GM13976 (cell line): ENCODE data around the gene SAYSD1.

Experiments
- DNase-seq: peaks from one replicate; pipeline ENCODE4 v3.0.0; 2012; ENCODE audit warnings: low spot score
- in situ Hi-C: fragments of 300-500 bp; cut with MboI; formaldehyde crosslinking; loops from one replicate; pipeline ENCODE4 v1.12.0; 2022; ENCODE audit warnings: low sequenced_read_pairs, mixed read lengths, inconsistent platforms; ENCODE audit not compliant: unreplicated experiment
- TF ChIP-seq, protein P1 (sequence below): IDR thresholded peaks from 2 replicates; pipeline ENCODE4 v1.5.1; 2012; ENCODE audit warnings: borderline replicate concordance, mild to moderate bottlenecking; ENCODE audit not compliant: insufficient read depth; ENCODE audit errors: extremely low read depth, missing control alignments, control extremely low read depth

The SAYSD1 gene

DNA sequence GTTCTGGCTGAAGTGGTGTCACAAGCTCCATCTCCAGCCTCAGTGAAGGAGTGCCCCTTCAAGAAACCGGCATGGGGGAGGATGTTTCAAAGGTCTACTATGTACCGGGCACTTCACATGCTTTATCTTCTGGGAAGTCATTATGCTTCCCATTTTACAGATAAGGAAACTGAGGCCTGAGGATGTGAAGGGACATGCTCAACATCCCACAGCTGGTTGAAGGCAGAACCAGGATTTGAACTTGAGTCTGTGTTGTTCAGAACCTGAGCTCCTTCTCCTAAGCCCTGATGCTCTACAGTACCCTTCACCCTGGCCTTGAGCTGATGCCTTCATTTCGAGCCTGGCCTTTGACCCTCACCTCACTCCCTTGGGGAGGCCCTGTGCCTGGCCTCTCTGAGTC, 53.4 kb downstream of the SAYSD1 start:
- in situ Hi-C loops = no loop called here
- no peak for DNase-seq
- TF ChIP-seq, protein P1, sequence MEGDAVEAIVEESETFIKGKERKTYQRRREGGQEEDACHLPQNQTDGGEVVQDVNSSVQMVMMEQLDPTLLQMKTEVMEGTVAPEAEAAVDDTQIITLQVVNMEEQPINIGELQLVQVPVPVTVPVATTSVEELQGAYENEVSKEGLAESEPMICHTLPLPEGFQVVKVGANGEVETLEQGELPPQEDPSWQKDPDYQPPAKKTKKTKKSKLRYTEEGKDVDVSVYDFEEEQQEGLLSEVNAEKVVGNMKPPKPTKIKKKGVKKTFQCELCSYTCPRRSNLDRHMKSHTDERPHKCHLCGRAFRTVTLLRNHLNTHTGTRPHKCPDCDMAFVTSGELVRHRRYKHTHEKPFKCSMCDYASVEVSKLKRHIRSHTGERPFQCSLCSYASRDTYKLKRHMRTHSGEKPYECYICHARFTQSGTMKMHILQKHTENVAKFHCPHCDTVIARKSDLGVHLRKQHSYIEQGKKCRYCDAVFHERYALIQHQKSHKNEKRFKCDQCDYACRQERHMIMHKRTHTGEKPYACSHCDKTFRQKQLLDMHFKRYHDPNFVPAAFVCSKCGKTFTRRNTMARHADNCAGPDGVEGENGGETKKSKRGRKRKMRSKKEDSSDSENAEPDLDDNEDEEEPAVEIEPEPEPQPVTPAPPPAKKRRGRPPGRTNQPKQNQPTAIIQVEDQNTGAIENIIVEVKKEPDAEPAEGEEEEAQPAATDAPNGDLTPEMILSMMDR = no peak

DNA sequence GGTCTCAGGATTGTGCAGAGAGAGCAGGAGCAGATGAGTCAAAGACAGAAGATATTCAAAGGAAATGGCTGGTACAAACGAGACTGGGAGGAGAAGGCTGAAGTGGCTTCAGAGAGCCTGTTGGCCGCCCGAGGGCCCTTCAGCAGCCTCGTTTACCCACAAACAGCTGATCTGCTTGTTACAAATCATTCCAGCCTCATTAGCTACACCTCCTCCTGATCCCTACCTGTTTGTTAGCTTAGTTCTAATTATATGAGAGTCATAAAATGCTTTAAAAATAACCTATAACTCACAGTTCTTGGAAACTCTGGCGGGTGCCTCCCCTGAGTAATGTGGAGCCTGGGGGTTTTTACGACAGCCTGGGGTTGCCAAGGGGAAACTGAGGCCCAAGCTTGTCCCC, 53.8 kb downstream of the SAYSD1 start:
- TF ChIP-seq, protein P1 = no peak
- no peak for DNase-seq
- in situ Hi-C loops = no loop called here

DNA sequence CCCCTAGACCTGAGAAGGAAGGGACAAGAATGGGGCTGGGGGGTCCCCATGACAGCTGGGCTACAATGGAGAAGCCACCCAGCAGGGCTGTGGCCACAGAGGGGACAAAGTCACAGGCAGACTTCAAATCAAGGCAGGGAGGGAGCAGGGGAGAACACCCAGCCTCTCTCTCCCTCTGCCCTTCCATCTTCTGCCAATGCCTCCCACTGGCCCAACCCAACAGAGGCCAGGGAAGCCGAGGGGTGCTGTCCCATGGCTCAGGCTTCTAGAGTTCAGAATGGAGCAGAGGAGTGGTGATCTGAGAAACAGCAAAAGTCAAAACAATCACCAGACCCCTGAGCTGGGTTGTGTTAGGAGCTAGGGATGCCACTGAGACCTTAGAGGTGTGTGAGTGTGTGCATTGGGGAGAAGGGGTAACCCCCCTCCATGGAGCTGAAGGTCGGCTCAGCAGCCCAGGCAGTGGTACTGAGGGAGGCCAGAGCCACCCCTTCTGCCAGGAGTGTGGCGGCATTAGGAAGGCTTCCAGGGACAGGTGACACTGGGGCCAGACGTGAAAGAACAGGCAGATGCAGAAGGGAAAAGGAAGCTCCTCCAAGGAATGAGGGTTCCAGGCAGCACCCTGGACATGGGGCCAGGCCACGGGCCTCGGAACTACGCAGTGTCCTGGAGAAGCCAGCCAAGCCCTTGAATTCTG, 54.4 kb downstream of the SAYSD1 start:
- in situ Hi-C loops = no loop called here
- TF ChIP-seq, protein P1 = no peak
- no peak for DNase-seq

DNA sequence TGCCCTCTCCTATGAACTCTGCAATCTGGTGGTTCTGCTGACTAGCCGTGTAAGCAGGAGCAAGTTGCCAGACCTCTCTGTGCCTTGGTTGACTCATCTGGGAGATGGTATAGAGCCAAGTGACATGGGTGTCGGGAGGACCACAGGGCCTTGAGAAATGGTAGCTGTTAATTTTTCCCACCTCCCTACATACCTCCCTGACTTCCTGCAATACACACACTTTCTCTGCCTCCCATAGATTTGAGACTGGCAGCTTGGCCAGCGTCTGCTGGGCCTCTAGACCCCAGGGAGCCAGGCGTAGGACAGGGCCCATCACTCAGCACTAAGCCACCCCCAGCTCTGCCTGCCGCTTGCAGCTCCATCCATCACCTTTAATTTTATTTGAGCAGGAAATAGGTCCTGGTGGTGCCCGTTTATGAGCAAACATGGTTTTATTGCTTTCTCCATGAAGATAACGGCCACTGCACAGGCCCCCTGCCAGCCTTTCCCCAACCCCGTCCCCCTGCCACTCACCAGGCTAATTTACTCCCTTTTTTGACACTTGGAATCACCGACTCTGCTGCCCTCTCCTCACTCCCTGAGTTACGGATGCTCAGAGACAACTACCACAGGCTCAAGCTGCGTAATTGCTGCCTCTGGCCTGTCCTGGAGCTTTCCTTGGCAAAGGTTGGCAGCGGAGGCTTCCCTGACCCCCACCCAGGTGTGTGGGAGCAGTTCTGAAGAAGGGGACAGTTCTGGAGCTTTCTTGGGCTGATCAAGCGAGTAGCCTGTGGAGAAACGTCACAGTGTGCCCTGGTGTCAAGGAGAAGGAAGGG, 55.3 kb downstream of the SAYSD1 start:
- in situ Hi-C loops = no loop called here
- TF ChIP-seq, protein P1 = no peak
- no peak for DNase-seq

DNA sequence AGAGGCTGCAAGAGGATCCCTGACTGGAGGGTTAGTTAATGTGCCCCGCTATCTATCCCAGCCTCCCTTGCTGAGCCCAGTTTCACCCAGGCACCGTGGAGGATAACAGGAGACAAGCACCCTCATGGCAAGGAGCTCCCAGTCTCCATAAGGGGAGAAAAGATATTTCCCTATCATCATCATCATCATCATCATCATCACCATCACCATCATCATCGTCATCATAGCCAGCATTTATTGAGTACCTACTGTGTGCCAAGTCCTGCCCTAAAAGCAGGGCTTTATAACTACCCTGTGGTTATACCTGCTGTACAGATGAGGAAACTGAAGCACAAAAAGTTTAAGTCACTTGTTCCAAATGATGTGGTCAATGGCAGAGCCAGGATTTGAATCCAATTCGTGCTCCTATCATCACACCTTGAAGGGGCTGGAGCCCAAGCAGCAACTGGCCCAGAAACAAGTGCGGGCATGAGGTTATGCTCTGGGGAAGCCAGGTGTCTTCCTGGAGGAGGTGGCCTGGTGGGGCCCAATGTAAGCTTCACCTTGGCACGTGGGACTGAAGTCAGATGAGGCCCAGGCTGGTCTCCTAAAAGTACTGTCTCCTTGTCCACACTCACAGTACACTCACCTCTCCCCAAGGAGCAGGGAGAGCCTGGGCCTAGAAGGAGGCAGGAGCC, 56.4 kb downstream of the SAYSD1 start:
- in situ Hi-C loops = no loop called here
- TF ChIP-seq, protein P1 = no peak
- no peak for DNase-seq

DNA sequence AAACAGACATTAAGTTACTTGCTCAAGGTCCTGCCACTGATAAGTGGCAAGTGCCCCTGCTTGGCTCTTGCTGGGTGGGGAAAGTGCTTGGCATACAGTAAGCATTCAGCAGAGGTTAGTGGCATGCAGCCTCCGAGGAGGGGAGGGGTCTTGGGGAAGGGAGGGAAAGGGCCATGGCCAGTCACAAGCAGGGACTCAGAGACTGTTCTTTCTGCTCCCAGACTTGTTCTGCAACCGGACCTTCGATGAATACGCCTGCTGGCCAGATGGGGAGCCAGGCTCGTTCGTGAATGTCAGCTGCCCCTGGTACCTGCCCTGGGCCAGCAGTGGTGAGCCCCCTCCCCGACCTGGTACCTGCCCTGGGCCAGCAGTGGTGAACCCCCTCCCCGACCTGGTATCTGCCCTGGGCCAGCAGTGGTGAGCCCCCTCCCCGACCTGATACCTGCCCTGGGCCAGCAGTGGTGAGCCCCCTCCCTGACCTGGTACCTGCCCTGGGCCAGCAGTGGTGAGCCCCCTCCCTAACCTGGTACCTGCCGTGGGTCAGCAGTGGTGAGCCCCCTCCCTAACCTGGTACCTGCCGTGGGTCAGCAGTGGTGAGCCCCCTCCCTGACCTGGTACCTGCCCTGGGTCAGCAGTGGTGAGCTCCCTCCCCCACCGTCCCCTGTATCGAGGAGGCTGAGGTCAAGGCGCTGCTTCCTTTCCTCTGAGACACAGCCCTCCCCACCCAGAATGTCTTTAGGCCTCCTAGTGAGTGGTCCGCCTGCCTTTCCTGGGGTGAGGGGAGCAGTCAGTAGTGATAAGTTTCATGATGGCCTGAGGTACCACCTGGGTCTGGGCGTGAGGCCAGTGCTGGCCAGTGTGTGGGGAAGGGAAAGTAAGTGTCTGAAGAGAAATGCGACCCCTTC, 57.5 kb downstream of the SAYSD1 start:
- DNase-seq = no peak
- TF ChIP-seq, protein P1 = no peak
- in situ Hi-C loops = no loop called here
